ACHN (cell line): Measurements from ENCODE around the gene PLG.
"Not testable (repeated sequence)": the region's sequence is repeated elsewhere in the genome, so short reads cannot be mapped to it uniquely, and the experiment has no call there.

Source experiments
- DNase-seq: peaks from one replicate; pipeline ENCODE4 v3.0.0-alpha.2; 2015
- in situ Hi-C: cut with HindIII; loops from 2 replicates; pipeline ENCODE4 v1.10.0; 2017; ENCODE audit warnings: low sequenced_read_pairs, low pct_ligation_motif_present, low pct_unique_long_range_greater_than_20kb

Gene PLG

DNA sequence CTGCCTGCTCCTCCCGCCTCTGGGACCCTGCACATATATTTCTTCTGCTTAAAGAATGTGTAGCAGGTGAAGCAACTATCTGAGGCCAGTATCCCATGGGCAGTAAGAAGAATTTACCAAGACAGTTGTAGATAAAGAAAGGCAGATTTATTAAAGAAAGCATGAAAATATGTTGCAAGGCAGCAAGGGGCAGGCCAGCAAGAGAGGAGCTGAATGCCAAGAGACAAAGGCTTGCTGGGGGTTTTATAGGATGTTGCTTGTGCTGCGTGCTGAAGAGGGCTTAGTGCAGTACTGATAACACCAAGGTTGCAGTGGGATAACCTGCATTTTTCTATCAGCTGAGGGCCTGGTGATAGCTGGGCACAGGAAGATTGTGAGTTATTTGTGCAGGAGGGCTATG is 6.4 kb upstream of the PLG start:
- DNase-seq, in situ Hi-C loops: not testable (repeated sequence)

DNA sequence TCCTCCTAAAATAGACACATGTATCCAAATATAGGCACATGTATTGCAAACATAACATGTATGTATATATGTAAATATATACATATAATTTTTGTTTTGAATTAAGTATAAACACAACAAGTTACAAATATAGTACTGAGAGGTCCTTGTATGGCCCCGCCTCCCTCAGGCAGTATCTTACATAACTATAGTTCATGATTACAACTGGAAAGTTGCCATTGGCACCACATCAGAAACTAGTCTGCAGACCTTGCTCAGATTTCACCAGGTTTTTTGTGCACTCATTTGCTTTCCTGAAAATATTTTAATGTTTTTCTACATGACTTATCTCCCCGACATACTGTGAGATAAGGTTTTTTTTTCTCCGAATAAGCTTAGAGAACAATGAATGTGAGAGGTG is 5.2 kb upstream of the PLG start:
- in situ Hi-C loops, DNase-seq: not testable (repeated sequence)

DNA sequence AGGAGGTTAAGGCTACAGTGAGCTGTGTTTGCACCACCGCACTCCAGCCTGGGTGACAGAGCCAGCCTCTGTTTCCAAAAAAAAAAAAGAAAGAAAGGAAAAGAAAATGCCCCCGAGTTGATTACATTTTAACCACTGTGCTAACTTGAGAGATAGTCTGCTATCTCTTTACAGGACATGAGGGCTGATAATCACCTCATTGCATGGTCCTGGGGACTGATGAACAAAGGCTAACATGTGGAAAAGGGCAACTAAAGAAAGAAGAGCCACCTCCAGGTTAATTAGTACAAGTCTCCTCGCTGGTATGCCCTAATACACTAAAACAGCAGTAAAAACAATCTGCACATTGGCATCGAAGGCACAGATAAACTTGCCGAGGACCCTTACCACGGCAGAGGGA is 4.2 kb upstream of the PLG start:
- DNase-seq: no peak

DNA sequence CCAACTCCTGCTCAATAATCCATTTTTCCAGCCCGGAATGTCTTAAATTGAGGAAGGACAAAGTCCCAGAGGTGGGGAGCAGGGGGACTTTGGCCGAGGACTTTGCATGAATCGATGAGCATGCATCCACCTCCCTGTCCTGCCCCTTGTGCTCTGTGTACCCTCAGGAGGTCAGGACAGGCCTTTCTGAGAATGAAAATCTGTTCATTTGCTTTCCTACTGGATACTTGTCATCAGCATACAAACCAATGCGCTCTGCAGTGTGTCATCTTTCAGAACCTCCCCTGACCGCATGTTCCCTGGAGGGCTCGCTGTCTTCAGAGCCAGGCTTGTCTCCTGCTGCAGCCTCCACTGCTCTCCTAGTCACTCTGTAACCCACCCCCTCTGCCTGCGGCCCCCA is 2.6 kb downstream of the PLG start:
- in situ Hi-C loops, DNase-seq: not testable (repeated sequence)

More for the DNA sequence above, 4.2 kb upstream of the PLG start:
- in situ Hi-C loops: no loop called here

- in situ Hi-C loops, DNase-seq: not testable (repeated sequence)
Measured at GRCh38 chr6:160708993-160709392, 6.9 kb downstream of the PLG start.

GRCh38 chr6:160714731-160715316 is 12.8 kb downstream of the PLG start:
- in situ Hi-C loops: no loop called here
- no peak for DNase-seq

DNA sequence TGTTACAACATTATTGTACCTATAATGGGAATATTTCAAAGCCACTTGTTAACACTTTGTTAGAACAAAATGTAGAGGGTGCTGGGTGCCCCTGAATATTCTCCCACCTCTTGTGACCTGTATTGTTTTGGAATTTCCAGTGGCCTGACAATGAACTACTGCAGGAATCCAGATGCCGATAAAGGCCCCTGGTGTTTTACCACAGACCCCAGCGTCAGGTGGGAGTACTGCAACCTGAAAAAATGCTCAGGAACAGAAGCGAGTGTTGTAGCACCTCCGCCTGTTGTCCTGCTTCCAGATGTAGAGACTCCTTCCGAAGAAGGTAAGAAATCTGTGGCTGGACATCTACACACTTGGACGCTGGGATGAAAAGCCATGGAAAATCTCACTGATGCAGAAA is 28.9 kb downstream of the PLG start:
- peak; percentile 3 for DNase-seq
- in situ Hi-C loops: no loop called here

GRCh38 chr6:160733050-160733646 is 31.1 kb downstream of the PLG start:
- in situ Hi-C loops: no loop called here
- peak; percentile 35 for DNase-seq

DNA sequence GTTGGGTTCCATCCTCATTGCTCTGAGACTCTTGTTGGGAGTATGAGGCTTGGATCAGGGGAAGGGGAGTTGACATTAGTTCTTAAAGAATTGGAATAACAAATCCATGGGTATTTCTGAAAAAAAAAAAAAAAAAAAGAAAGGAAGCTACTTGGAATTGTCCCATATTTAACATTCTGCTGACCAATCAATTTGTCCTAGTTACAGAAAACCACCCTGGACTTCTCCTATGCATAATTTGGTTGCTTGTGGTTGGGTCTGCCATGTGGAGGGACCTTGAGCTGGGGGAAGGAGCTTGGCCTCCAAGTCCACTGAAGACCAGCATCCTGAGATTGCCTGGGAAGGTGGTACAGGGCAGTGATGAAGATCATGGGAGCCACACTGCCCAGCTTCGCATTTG is 32.6 kb downstream of the PLG start:
- in situ Hi-C loops: no loop called here

GRCh38 chr6:160735523-160735922 is 33.5 kb downstream of the PLG start:
- in situ Hi-C loops: no loop called here
- DNase-seq: no peak

More for the DNA sequence above, 32.6 kb downstream of the PLG start:
- DNase-seq: no peak

- no peak for DNase-seq
- in situ Hi-C loops: no loop called here
Measured at GRCh38 chr6:160737934-160738333, 35.9 kb downstream of the PLG start.

DNA sequence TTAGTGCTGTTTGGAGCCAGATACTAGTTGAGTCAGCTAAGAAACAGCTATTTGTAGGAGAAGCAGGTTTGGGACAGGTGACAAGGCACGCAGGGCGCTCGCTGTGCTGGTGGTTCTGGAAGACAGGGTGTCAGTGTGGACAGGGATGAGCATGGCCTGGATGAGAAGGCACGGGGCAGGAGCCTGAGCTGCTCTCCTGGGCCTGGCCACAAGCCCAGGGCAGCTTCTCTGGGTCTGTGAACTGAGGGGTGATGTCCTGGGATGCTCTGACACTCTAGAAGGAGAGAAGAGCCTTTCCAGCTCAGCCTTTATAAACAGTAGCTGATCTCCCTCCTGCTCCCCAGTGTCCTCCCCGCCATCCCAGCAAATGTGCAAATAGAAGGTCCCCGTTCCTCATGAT is 37.9 kb downstream of the PLG start:
- DNase-seq: no peak
- in situ Hi-C loops: no loop called here

GRCh38 chr6:160741012-160741411 is 39.0 kb downstream of the PLG start:
- in situ Hi-C loops, DNase-seq: not testable (repeated sequence)

DNA sequence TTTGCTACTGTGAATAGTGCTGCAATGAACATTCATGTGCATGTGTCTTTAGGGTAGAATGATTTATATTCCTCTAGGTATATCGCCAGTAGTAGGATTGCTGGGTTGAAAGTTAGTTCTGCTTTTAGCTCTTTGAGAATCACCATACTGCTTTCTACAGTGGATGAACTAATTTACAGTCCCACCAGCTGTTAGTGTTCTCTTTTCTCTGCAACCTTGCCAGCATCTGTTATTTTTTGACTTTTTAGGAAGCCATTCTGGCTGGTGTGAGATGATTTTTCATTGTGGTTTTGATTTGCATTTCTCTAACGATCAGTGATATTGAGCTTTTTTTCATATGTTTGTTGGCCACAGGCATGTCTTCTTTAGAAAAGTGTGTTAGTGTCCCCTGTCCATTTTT is 40.0 kb downstream of the PLG start:
- in situ Hi-C loops: no loop called here

DNA sequence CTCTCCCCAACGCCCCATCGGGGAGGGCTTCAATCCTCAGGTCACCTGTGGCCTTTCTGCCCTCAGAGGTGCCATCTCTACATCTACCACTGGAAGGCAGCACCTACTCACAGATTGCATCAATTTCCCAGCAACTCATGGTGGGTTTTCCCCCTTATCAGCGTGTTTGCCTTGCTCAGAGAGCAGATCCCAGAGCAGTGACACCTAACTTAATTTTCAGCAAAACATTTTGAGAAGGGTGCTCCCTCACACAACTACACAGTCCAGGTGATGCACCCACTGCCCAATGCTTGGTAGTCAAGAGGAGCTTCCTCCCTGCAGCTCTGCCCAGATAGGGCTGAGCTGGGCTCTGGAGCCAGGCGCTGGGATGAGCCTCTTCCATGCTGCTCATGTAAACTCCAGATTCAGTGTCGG is 48.2 kb downstream of the PLG start:
- in situ Hi-C loops: no loop called here
- no peak for DNase-seq

More for the DNA sequence above, 40.0 kb downstream of the PLG start:
- DNase-seq: no peak

DNA sequence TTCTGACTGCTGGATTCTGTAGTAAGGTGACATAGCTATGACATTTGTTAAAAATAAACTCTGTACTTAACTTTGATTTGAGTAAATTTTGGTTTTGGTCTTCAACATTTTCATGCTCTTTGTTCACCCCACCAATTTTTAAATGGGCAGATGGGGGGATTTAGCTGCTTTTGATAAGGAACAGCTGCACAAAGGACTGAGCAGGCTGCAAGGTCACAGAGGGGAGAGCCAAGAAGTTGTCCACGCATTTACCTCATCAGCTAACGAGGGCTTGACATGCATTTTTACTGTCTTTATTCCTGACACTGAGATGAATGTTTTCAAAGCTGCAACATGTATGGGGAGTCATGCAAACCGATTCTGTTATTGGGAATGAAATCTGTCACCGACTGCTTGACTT is 51.2 kb downstream of the PLG start:
- DNase-seq, in situ Hi-C loops: not testable (repeated sequence)

- DNase-seq: no peak
- in situ Hi-C loops: no loop called here
Measured at GRCh38 chr6:160755165-160755564, 53.1 kb downstream of the PLG start.

GRCh38 chr6:160756021-160756420 is 54.0 kb downstream of the PLG start:
- in situ Hi-C loops: no loop called here

DNA sequence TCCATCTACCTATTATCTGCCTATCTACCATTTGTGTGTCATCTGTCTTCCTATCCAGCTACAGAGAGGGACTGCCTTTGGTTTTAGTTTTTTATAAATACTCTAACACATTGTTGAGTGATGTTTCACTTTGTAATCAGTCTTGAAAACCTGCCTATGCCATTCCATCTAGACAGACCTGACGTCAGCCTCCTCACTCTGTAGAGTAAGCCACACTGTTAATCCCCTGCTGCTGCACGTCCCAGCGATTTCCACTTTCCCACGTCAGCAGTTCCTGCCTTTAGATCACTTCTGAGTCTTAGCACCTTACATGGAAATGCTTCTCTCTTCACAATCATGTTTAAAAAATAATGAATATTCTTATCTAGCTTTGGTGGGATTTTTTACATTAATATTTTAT is 54.8 kb downstream of the PLG start:
- DNase-seq: no peak
- in situ Hi-C loops: no loop called here

More at GRCh38 chr6:160756021-160756420, 54.0 kb downstream of the PLG start:
- DNase-seq: no peak

DNA sequence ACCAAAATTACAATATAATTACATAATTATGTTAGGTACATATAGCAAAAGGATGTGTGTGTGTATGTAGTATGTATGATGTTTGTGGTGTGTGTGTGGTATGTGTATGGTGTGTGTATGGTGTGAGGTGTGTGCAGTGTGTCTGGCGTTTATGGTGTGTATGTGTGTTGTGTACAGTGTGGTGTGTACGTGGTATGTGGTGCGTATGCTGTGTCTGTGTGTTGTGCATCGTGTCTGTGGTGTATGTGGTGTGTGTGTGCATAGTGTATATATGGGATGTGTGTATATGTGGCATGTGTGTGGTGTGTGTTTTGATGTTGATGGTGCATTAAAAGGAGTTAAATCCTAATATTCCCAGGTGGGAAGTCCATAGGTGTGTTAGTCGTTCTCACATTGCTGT is 62.8 kb downstream of the PLG start:
- in situ Hi-C loops: no loop called here
- DNase-seq: no peak
